CD14-positive monocyte (primary cell): ENCODE results near the gene UNC119B. TPM values are rescaled to one million over a fixed set of nuclear protein-coding genes. Genes with fewer than 3 reads are reported as not detected.

Experiments
- DNase-seq, 3 donors: peaks; one replicate each; pipeline ENCODE4 v3.0.0-alpha.2; 2011 to 2022
- H2AFZ ChIP-seq: 2 replicates; pipeline ENCODE4 v1.6.0; 2012; ENCODE audit warnings: mild to moderate bottlenecking, low read depth, low read length, inconsistent platforms; ENCODE audit not compliant: insufficient read depth, poor library complexity, severe bottlenecking
- H3K27ac ChIP-seq, 2 donors: 1 replicate in 1 of 2; 2 replicates in 1 of 2; pipeline ENCODE4 v1.5.1; 2012 to 2013; ENCODE audit warnings: low read length in 2 of 2, control low read depth in 1 of 2, inconsistent platforms in 1 of 2, low read depth in 1 of 2, mild to moderate bottlenecking in 1 of 2
- H3K27me3 ChIP-seq, 2 donors: one replicate each; pipeline versions ENCODE4 v1.6.0 to v1.6.1; 2011 to 2013; ENCODE audit warnings: low read length in 2 of 2; ENCODE audit not compliant: control insufficient read depth in 2 of 2, insufficient read depth in 2 of 2
- H3K36me3 ChIP-seq, 2 donors: replicated peaks in 1 of 2; 1 replicate in 1 of 2; 2 replicates in 1 of 2; pipeline versions ENCODE4 v1.5.1 to v1.6.1; 2012 to 2013; ENCODE audit warnings: low read length in 2 of 2, control low read depth in 1 of 2, inconsistent platforms in 1 of 2, mild to moderate bottlenecking in 1 of 2; ENCODE audit not compliant: insufficient read depth in 2 of 2, control insufficient read depth in 1 of 2
- H3K4me1 ChIP-seq, 2 donors: 1 replicate in 1 of 2; 2 replicates in 1 of 2; pipeline versions ENCODE4 v1.5.1 to v1.6.1; 2012 to 2013; ENCODE audit warnings: low read length in 2 of 2, control low read depth in 1 of 2, inconsistent platforms in 1 of 2, mild to moderate bottlenecking in 1 of 2, moderate library complexity in 1 of 2; ENCODE audit not compliant: insufficient read depth in 2 of 2, control insufficient read depth in 1 of 2
- H3K4me2 ChIP-seq: replicated peaks from 2 replicates; pipeline ENCODE3; 2012; ENCODE audit warnings: low read length, moderate library complexity, mild to moderate bottlenecking; ENCODE audit not compliant: poor library complexity, severe bottlenecking; ENCODE audit errors: extremely low read depth
- H3K4me3 ChIP-seq, 3 experiments: fragments of 200-600 bp in 1 of 3; sonication (generic) in 1 of 3; replicated peaks in 1 of 3; 1 replicate in 2 of 3; 2 replicates in 1 of 3; pipeline ENCODE4 v1.5.1; 2011 to 2013; ENCODE audit warnings: low read length in 3 of 3, mild to moderate bottlenecking in 3 of 3, control low read depth in 2 of 3, low read depth in 2 of 3, inconsistent platforms in 1 of 3, moderate library complexity in 1 of 3
- H3K79me2 ChIP-seq: 2 replicates; pipeline ENCODE4 v1.6.0; 2012; ENCODE audit warnings: mild to moderate bottlenecking, control low read depth, inconsistent platforms, low read length, moderate library complexity; ENCODE audit not compliant: insufficient read depth
- H3K9ac ChIP-seq: 2 replicates; pipeline ENCODE4 v1.6.0; 2017; ENCODE audit warnings: low read length, mild to moderate bottlenecking; ENCODE audit not compliant: insufficient read depth, poor library complexity, severe bottlenecking
- H3K9me3 ChIP-seq, 2 donors: replicated peaks in 1 of 2; 1 replicate in 1 of 2; 2 replicates in 1 of 2; pipeline versions ENCODE4 v1.5.1 to v1.6.1; 2012 to 2013; ENCODE audit warnings: low read length in 2 of 2, control low read depth in 1 of 2; ENCODE audit not compliant: control insufficient read depth in 1 of 2, insufficient read depth in 1 of 2
- H4K20me1 ChIP-seq: 2 replicates; pipeline ENCODE4 v1.6.0; 2012; ENCODE audit warnings: mild to moderate bottlenecking, low read length, control low read depth, moderate library complexity; ENCODE audit not compliant: insufficient read depth
- H3K27ac Mint-ChIP-seq, 7 donors: one replicate each; pipeline ENCODE4 v1.8.0; 2020; ENCODE audit warnings: mild to moderate bottlenecking in 7 of 7, mixed read lengths in 7 of 7, moderate library complexity in 6 of 7, inconsistent platforms in 2 of 7
- H3K27me3 Mint-ChIP-seq, 3 donors: one replicate each; pipeline ENCODE4 v1.8.0; 2021 to 2022; ENCODE audit warnings: low read depth in 3 of 3, mild to moderate bottlenecking in 3 of 3, mixed read lengths in 3 of 3, moderate library complexity in 3 of 3, inconsistent platforms in 1 of 3
- H3K36me3 Mint-ChIP-seq, 2 donors: one replicate each; pipeline ENCODE4 v1.8.0; 2020; ENCODE audit warnings: mixed read lengths in 2 of 2, inconsistent platforms in 1 of 2, mild to moderate bottlenecking in 1 of 2
- H3K4me1 Mint-ChIP-seq: one replicate; pipeline ENCODE4 v1.8.0; 2020; ENCODE audit warnings: mild to moderate bottlenecking, mixed read lengths
- H3K4me3 Mint-ChIP-seq, 2 donors: one replicate each; pipeline ENCODE4 v1.8.0; 2020; ENCODE audit warnings: mild to moderate bottlenecking in 2 of 2, mixed read lengths in 2 of 2, moderate library complexity in 1 of 2
- H3K9me3 Mint-ChIP-seq, 7 donors: one replicate each; pipeline ENCODE4 v1.8.0; 2020 to 2022; ENCODE audit warnings: mixed read lengths in 7 of 7, mild to moderate bottlenecking in 6 of 7, moderate library complexity in 6 of 7, inconsistent platforms in 2 of 7
- CTCF ChIP-seq: fragments of 200-600 bp; IDR thresholded peaks from one replicate; pipeline ENCODE4 v1.8.0; 2022; ENCODE audit warnings: antibody characterized with exemption, mild to moderate bottlenecking
- WGBS: methylation state at CpG from one replicate; pipeline ENCODE4 v1.1.5; 2013; ENCODE audit warnings: missing lambda C conversion rate; ENCODE audit not compliant: insufficient coverage; 5-methylcytosine and 5-hydroxymethylcytosine counted together
- intact Hi-C, 2 donors: fragments of 100-400 bp; cut with micrococcal nuclease; formaldehyde crosslinking; loops; one replicate each; pipeline versions ENCODE4 v1.15.0 to v1.15.1; 2023
- polyA plus RNA-seq, 3 donors: library from polyadenylated mRNA; depleted of rRNA in 1 of 3; unstranded in 2 of 3; stranded (reverse) in 1 of 3; fragments of 300-500 nt in 2 of 3; fragments of >200 nt in 1 of 3; fragmentation: Illumina TruSeq in 2 of 3; gene quantifications; 1 replicate in 2 of 3; 2 replicates in 1 of 3; pipeline ENCODE4 v1.2.3, GENCODE V29; 2012 to 2021

UNC119B gene
- polyA plus RNA-seq, 3 donors = 1.1 to 9.1 (median 2.1) TPM

- no peaks in the 10 kb centered on the region for H3K4me1 Mint-ChIP-seq
- Histone ChIP-seq H3K4me1 (no peaks in the 10 kb centered on the region), H3K36me3 (no peaks in the 10 kb centered on the region), H4K20me1 (no peaks in the 10 kb centered on the region), H2AFZ (no peak overlapping the region), H3K27me3 (no peaks in the 10 kb centered on the region), H3K27ac (no peak overlapping the region), H3K4me2 (no peak overlapping the region), H3K9me3 (no peaks in the 10 kb centered on the region), H3K9ac (no peak overlapping the region), H3K4me3 (no peak overlapping the region), H3K79me2 (no peaks in the 10 kb centered on the region)
- H3K27ac Mint-ChIP-seq = peak overlapping the region in 2 of 7 donors; percentile 1 to 2
- no peaks in the 10 kb centered on the region for H3K36me3 Mint-ChIP-seq
- peaks cover 0 to 6% (median 0%) of the 10 kb centered on the region in 7 donors for H3K9me3 Mint-ChIP-seq
- 96% methylated on average over 4 of the region's 5 CpGs for WGBS
- no peak overlapping the region for H3K4me3 Mint-ChIP-seq
- intact Hi-C loops = no loop called here
- no peak for TF ChIP-seq CTCF
- H3K27me3 Mint-ChIP-seq = peaks cover 2 to 7% (median 5%) of the 10 kb centered on the region in 3 donors
- DNase-seq = no peak
These were observed 39.0 kb downstream of the UNC119B start for GRCh38 chr12:120749256-120749655.

GRCh38 chr12:120750806-120751205, 40.5 kb downstream of the UNC119B start:
- peaks cover 2 to 10% (median 5%) of the 10 kb centered on the region in 3 donors for H3K27me3 Mint-ChIP-seq
- H3K27ac Mint-ChIP-seq = no peak overlapping the region

More at GRCh38 chr12:120750806-120751205, 40.5 kb downstream of the UNC119B start:
- Histone ChIP-seq H3K9me3 (peaks cover 6% of the 10 kb centered on the region in 2 donors), H3K79me2 (no peaks in the 10 kb centered on the region), H3K36me3 (no peaks in the 10 kb centered on the region), H3K4me1 (no peaks in the 10 kb centered on the region), H3K9ac (no peak overlapping the region), H3K27me3 (no peaks in the 10 kb centered on the region), H3K4me3 (no peak overlapping the region), H2AFZ (no peak overlapping the region), H4K20me1 (no peaks in the 10 kb centered on the region), H3K4me2 (no peak overlapping the region), H3K27ac (no peak overlapping the region)
- Mint-ChIP-seq H3K4me3 (no peak overlapping the region), H3K9me3 (peaks cover 4 to 18% (median 12%) of the 10 kb centered on the region in 7 donors), H3K4me1 (no peaks in the 10 kb centered on the region), H3K36me3 (no peaks in the 10 kb centered on the region)
- no peak for DNase-seq
- WGBS = 100% methylated on average over 4 of the region's 5 CpGs
- no peak for TF ChIP-seq CTCF
- intact Hi-C loops = no loop called here
